Adrenal gland (tissue), 5 donors: ENCODE results near the gene DHX38.

Source experiments
- CTCF ChIP-seq, 6 experiments: fragments of 450-650 bp in 4 of 6; fragments of 200-600 bp in 2 of 6; sonication (generic) in 1 of 6; IDR thresholded peaks; 1 replicate in 5 of 6; 2 replicates in 1 of 6; pipeline versions ENCODE4 v1.5.1 to v1.8.0; 2016 to 2021; ENCODE audit warnings: antibody characterized with exemption in 6 of 6, mild to moderate bottlenecking in 2 of 6, moderate library complexity in 1 of 6
- POLR2A ChIP-seq, 2 donors: fragments of 450-650 bp; IDR thresholded peaks; one replicate each; pipeline ENCODE4 v1.6.1; 2017; ENCODE audit warnings: antibody characterized with exemption in 2 of 2, mild to moderate bottlenecking in 2 of 2, moderate library complexity in 1 of 2
- donor health status: DM: no; HTN: no; CAD: no.

GRCh38 chr16:72112452-72112792 is 18.8 kb downstream of the DHX38 start:
- TF ChIP-seq CTCF (IDR thresholded peaks at IDR 0.05): no peak
- TF ChIP-seq POLR2A (IDR thresholded peaks at IDR 0.05): no peak
